Kidney capillary endothelial cell (primary cell): ENCODE measurements around the gene TEDC1.

Source experiments
- DNase-seq: peaks from one replicate; pipeline ENCODE4 v3.0.0-alpha.2; 2018; ENCODE audit warnings: low spot score

TEDC1 gene, protein sequence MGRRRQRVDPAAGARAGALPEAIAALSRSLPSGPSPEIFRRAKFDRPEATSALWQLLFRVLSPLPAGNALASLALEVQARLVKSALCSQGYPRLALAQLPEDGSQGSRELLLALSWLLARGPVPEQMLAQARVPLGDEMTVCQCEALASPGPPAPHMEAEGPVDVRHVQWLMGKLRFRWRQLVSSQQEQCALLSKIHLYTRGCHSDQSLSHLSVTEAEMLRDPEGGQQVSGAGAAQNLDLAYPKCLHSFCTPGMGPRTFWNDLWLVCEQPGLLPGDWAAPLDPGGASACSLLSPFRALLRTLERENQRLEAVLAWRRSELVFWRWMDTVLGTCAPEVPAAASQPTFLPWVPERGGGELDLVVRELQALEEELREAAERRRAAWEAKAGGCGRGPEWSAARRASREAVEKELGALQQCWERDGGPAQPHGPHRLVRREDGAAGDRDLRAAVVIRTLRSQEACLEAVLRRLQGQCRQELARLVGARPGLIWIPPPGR

DNA sequence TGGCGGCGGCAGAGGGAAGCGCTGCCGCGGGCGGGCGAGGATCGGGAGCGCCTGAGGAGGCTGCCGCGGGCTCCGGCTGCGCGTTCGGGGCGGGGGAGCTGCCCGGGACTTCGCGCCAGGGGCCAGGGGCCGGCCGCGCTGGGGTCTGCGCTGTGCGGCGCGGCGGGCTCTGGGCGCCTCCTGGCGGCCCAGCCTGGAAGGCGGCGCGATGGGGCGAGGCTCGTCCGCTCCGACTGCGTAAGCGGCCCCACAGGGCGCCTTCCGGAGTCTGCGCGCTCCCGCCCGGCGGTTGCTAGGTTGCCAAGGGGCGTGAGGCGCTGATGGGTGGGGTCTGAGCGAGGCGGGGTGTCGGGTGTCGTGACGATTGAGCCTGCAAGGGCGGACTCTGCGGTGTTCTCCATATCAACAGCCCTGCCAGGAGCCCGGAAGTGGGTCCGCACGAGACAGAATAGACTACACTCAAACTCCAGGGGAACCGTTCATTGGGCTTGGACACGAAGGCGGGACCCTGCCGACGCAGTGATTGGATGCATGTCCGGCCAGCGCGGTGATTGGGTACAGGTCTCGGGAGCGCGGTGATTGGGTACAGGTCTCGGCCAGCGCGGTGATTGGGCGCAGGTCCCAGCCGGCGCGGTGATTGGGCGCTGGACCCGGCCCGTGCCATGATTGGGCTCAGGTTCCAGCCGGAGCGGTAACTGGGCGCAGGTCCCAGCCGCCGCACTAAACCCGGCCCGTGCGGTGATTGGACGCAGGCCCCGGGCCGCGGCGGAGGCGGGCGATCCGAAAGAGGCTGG is at the start of gene TEDC1:
TEDC1 (plus strand) TSS at position 675 of the 794 bp plus-strand sequence. CDS start 130 bp downstream, outside the sequence.
- DNase-seq: peak; percentile 100

DNA sequence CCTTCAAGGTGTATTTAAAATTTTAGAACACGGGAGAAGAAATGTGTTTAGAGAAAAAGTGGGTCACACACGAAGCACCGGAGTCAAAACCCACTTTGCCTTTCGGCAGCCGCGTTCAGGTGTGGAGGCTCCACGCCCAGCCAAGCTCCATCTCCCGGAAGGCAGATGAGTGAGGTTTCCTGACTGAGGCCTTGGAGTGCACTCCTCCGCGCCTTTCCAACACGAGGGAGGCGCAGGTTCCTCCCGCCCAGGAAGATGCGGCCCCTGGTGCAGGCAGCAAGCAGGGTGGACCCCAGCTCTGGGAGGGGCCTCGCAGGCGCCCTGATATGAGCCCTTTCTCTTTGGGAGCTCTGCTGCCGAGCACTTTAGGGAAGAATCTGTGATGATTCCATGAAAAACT is 48.9 kb upstream of the TEDC1 start:
- no peak for DNase-seq

DNA sequence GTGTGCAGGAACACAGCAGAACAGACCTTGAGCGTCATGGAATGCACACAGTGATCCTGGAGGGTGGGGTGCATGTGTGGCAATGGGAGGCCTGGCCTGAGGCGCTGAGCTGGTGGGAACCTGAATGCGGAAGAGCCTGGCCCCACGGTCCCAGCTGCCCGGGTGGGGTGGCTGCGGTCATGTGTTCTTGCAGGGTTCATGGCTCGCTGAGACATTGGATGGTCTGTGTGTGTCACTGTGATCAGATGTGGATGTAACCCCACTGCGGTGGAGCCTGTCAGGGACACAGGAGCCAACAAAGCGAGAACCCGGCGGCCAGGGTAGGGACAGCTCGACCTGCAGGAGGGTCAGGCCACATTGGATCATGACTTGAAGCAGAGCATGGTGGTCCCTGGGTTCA is 48.2 kb upstream of the TEDC1 start:
- no peak for DNase-seq

DNA sequence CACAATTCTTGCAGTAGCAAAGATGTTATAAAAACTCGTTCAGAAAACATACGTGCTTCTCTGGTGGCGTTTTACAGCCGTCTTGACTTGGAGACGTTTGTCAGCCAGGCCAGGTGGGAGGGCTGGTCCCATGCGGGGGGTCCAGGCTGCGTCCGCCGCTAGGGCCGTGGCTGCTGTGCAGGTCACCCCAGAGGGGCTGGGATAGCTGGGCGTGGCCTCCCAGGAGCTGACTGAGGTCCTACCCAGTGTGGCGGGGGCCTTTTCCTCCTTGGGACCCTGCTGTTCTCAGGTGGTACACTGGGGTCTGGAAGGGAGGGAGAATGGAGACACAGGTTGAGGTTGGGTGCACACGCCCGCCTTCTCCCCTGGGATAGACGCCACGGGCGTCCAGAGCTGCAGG is 46.2 kb upstream of the TEDC1 start:
- DNase-seq: no peak

DNA sequence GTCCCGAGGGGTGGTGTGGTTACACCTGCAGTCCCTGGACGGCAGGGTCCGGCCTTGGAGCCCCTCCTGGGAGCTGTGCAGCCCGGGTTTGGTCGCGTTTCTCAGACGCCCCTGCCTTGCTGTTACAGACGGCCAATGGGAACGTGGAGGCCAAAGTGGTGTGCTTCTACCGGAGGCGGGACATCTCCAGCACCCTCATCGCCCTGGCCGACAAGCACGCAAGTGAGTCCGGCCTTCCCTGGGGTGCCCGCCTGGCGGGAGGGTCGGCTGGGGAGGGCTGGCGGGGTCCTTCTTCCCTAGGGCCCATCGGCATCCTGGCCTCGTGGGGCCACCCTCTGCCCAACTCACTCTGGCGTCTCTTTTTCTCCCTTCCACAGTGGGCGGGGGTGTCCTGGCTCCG is 45.8 kb upstream of the TEDC1 start:
- DNase-seq: no peak

DNA sequence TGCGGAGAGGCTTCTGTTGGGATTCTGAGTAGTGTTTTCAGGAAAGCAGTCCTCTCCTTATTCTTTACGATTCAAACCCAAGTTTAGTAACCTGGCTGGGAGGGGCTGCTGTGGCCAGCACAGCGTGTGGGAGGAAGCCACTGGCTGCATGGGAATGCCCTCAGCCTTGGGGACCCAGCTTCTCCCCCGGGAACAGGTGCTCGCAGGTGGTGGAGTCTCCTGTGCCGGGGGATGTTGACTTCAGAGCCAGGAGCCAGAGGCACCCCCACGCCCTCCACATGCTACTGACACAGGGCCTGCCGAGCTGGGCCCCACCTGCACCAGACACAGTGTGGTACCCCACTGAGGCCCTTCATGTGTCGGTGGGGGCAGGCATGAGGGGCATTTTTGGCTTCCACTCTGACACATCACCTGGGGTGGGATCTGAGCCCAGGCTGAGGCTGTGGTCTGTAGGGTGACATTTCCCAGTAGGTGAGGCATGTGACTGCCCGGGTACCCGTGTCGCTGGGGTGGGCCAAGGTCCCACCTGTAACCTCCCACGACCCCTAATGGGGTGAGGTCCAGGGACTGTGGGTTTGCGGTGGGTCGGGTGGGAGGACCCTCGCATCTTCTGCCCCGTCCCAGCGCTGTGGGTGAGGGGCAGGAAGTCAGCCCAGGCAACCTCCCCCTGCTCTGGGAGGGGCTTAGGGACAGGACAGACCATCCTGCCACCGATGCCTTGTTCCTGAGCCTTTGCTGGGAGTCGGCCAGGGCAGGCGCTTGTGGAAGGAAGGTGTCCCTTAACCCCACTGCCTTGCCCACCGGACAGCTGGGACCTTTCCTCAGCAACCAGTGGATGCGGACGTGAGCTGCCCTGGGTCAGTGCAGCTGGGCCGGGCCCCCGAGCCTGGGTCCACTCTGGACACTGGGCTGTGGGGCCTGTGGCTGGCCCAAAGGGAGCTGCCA is 44.9 kb upstream of the TEDC1 start:
- no peak for DNase-seq

DNA sequence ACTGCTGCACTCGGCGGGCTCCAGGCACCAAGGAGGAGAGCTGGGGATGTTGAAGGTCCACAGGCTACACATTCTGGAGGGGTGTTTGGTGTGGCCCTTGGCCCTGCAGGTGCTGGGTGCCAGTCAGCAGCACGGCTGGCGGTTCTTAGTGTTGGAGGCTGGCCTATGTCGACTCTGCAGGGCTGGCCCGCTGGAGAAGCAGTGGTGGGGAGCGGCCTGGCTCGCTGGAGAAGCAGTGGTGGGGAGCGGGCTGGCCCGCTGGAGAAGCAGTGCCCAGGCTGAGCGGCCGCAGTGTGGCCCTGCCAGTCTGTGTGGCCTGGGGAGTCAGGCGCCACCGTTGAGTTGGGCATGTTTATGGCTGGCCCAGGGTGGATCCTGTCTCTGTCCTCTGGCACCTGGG is 44.1 kb upstream of the TEDC1 start:
- no peak for DNase-seq

DNA sequence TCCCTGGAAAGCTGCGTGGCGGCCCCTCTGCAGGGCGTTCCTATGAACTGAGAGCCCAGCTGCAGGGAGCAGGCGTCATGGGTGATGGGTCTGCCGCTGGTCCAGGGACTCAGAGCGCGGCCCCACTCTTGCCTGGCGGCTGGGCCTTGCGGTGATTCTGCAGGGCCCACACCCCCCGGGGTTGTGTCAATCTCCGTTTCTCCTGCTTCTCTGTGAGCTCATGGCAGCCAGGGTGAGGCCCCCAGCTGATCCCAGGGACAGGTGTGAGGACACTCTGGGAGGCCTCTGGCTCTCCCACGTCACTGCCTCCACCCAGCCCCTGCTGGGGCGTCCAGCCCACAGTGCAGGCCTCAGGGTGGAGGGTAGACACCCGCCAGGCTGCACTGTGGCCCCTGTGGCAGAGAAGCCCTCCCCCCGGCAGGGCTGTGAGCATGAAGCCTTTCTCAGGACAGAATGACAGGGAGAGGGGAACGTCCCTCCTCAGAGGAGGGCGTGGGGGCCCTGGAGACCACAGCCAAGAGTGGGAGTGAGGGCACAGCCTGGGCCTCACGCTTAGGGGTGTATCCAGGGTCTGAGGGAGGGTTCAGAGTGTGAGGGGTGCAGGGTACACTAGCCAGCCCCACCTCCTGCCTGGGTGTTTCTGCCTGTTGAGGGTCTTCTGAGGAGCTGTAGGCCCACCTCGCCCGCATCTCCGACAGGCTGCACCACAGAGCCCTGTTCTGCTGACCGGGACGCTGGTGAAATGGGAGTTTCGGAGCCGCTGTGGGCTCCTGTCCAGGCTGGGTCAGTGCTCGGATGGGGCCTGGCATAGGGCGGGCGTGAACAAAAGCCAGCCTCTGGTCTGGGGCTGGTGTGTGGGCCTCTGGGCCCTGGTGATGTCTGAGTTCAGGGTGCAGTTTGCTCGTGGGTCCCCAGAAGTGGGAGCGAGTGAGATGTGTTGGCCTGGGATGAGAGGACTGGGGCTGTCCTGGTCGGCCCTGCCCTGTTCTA is 43.1 kb upstream of the TEDC1 start:
- no peak for DNase-seq

DNA sequence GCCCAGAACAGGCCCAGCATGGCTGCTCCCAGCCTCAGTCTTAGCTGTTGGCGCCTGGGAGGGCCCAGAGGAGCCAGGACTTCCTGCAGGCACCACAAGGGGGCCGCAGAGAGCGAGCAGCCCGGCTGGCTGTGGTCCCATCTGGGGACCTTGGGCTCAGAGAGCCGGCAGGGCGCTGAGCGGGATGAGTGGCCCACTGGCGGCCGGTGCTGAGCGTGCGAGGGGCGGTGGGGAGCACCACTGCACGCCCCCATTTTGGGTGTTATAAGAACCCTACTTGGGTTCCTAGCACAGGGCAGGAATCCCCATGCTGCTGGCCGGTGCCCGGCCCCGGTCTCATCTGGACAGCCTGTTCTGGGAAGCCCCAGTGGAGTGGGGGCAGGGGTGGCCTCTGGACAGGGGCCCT is 42.3 kb upstream of the TEDC1 start:
- DNase-seq: peak; percentile 78

DNA sequence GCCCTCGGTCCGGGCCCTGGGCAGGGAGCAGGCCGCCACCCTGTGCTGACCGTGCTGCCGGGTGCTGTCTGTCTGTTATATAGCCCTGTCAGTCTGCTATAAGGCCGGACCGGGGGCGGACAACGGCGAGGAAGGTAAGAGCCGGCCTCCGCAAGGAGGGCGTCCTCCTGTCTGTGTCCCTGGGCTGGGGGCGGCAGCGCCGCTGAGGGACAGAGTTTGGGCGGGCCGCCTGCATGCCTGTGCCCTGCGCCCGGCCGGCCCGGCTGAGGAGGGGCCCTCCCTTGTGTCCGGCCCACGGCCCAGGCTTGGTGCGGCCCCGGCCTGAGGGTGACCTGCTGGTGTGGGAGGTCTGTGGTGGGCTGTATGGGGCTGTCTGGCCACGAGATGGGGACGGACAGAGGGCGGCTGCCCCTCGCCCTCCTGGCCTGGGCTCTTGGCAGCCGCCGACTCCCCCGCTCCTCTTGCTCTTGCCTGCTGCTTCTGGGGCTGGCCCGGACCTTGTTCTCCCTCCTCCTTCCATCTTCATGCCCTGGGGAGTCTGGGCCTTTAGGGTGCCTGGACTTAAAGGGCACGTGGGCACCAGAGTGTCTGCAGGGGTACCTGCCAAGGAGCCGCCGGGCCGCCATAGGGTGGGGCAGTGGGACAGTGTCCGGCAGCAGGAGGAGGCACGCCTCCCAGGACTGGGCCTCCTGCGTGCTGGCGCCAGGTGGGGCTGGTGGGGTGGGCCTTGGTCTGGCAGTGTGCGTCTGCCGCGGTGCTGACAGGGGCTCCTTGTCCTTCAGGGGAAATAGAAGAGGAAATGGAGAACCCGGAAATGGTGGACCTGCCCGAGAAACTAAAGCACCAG is 41.5 kb upstream of the TEDC1 start:
- no peak for DNase-seq

DNA sequence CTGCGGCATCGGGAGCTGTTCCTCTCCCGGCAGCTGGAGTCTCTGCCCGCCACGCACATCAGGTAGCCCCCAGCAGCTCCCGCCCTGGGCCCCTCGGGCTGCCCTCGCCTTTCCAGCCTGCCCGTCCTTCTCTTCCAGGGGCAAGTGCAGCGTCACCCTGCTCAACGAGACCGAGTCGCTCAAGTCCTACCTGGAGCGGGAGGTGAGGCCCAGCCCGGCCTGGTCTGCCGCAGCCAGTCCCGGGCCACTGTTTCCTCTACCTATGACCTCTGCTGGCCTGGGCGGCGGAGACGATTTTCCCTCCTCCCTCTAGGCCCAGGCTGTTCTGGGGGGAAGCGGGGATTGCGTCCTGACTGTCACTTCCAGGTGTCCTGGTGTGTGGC is 40.9 kb upstream of the TEDC1 start:
- DNase-seq: no peak

DNA sequence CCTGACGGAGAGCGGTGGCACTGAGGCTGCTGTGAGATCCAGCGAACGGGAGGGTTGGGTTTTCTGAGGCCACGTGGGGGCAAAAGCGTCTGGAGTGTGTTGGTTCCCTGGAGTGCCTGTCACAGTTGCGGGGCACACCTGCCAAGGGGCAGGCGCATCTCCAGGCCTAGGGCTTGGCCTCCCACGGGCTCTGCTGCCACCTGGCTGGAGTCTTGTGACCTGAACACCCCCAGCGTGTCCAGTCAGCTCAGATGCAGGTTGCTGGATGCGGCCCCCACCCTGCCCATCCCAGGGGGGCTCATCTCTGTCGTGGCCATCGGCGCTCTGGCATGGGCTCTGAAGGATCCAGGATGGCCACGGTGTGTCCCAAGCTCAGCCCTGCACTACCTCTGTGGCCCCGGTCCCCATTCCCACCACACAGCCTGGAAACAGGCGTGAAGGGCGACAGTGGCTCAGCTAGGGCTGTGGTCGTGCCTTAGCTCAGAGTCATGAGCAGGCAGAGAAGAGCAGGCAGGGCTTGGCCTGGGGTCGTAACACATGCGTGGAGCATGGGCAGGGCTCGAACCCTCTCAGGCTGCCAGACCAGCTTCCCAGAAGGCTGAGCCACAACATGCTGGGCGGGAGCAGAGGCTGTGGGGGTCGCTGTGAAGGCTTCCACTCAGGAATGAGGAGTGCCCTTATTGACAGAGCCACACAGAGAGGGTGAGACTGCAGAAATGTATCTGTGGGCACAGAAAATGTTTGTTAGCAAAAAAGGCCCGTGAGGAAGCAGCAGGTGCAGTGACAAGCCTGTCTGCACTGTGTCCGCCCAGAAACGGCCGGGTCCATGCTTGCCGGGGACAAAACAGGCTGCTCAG is 40.0 kb upstream of the TEDC1 start:
- DNase-seq: no peak

DNA sequence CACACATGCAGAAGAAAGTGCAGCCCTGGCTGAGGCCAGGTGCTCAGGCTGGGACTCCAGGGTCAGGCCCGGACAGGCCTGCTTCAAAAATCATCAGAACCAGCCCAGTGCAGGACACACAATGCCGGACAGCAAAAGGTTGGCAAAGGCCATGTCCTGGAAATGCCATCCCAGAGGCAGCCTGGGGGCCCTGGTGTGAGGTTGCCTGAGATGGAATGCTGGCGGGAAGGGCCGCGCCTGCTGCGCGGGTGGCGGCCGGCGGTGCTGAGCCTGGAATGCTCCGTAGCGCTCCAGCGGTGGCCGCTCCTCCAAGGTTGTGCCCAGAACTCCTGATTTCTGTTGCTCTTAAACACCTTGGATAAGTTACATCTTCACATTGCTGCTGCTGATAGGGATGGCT is 38.1 kb upstream of the TEDC1 start:
- DNase-seq: no peak

DNA sequence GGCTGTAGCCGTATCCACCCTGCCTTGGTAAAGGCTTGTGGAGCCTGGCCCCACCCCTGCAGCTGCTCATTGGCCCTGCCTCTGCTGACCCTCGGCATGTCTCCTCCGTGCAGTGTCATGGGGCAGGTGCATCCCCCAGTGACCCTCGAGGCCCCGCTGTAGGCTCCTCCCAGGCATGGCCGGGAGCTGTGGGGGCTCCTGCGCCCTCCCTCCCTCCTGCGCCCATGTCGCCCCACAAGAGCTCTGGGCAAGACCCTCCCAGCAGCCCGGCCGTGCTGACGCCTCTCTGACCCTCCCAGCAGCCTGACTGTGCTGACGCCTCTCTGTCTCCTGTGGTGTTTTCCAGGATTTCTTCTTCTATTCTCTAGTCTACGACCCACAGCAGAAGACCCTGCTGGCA is 37.2 kb upstream of the TEDC1 start:
- DNase-seq: no peak

DNA sequence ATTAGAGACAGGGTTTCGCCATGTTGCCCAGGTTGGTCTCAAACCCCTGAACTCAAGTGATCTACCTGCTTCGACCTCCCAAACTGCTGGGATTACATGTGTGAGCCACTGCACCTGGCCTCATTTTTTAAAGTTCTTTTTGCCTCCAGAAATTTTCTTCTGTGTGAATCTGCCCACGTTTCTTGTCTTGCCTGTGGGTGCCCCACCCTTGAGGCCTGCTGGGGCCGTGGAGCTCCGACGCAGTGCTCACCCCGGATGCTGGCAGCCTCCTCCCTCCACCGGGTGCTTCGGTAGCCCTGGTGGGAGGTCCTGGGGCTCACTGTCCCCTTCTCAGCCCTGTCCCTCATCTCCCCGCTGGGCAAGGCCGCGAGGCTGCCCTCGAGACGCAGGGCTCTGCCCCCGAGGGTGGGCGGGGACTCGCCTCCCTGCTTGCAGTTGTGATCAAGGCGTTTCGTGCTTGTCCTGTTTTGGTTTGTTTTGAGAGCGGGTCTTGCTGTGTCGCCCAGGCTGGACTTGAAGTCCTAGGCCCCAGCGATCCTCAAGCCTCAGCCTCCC is 35.9 kb upstream of the TEDC1 start:
- DNase-seq: no peak

DNA sequence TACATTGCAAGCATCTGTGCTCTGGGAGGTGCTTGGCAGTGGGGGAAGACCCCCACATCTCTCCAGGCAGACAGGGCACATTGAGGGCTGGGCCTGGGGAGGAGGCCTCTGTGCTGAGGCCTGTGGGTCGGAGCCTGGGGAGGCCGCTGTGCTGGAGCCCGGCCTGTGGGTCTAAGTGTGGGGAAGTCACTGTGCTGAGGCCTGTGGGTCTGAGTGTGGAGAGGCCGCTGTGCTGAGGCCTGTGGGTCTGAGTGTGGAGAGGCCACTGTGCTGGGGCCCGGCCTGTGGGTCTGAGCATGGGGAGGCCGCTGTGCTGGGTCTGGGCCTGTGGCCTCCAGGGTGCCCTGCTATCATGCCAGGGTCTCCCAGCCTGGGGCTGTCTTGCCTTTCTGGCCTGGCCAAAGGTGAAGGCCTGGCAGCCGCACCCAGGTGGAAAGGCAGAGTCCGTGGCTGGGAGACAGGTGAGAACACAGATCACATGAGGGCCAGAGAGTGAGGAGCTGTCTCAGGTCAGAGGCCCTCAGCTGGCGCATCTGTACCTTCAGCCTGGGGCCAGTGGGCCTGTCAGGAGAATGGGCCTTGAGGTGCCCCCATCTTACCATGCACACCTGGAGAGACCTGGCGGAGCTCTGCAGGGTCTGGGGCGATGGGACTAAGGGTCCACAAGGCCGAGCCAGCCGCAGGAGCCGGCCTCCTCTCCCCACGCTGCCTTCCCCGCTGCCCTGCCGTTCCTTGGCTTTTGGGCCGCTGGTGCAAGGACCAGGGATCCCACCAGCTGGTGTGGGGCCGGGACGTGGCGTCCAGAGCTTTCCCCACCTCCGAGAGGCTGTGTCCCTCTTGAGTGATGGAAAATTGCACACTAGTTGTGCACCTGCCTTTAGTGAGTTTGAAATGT is 35.0 kb upstream of the TEDC1 start:
- no peak for DNase-seq

DNA sequence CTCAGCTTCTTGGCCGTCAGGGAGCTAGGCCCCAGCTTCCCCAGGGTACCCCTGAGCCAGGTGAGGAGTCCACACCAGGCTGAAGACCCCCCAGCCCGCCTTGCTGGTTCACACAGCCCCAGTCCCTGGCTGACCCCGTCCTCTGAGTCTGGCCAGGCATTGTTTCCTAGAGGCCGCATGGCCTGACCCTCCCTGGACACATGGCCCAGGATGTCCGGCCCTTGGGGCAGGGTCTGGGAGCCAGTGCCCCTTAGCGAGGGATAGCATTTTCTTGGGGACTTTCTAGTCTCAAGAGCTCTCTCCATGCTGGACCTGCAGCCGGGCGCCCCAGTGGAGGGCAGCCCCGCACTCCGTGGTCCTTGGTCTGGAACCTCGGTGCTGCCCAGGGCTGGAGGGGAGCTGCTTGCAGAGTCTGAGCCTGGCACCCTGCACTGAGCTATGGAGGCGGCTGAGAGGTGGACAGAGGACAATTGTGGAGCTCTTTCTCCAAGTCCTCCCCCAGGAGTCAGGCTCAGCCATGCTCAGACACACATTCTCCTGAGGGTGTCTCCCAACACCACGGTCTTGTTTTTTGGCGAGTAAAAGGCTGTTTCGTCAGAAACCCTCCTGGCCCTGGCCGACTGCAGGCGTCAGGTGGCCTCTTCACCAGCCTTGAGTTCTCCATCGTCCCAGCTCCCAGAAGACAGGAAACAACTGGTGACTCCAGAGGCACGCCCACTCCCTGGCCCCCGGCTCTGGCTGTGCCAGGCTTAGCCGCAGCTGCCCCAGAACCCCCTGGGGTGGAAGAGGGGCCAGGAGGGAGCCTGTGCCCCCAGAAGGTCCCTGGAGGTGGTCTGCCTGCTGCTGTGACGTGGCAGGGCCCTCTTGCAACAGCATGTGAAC is 34.1 kb upstream of the TEDC1 start:
- no peak for DNase-seq
